Keratinocyte (primary cell): ENCODE results near the gene SLC7A5. TPM values are rescaled to one million over a fixed set of nuclear protein-coding genes. Genes with fewer than 3 reads are reported as not detected.

Experiments used
- DNase-seq: peaks from one replicate; pipeline ENCODE4 v3.0.0-alpha.2; 2011; ENCODE audit warnings: low read depth, missing footprints, low spot score
- FAIRE-seq: peaks from 2 replicates; lab custom pipeline; 2011; peaks lifted over from hg19 to GRCh38; lab: Jason Lieb, UNC
- H2AFZ ChIP-seq: 2 replicates; pipeline ENCODE4 v1.6.0; 2012; ENCODE audit warnings: low read length, control low read depth, inconsistent platforms; ENCODE audit not compliant: control insufficient read depth
- H3K27ac ChIP-seq: 2 replicates; pipeline ENCODE4 v1.5.1; 2011; ENCODE audit warnings: low read length; ENCODE audit not compliant: control insufficient read depth, insufficient read depth
- H3K27me3 ChIP-seq: 3 replicates; pipeline ENCODE4 v1.6.0; 2011; ENCODE audit warnings: low read length; ENCODE audit not compliant: control insufficient read depth, insufficient read depth; ENCODE audit errors: extremely low read depth
- H3K36me3 ChIP-seq, 2 experiments: 2 replicates in 1 of 2; 3 replicates in 1 of 2; pipeline ENCODE4 v1.5.1; 2011; ENCODE audit warnings: low read length in 2 of 2, mild to moderate bottlenecking in 1 of 2; ENCODE audit not compliant: control insufficient read depth in 2 of 2, insufficient read depth in 2 of 2; ENCODE audit errors: extremely low read depth in 1 of 2
- H3K4me1 ChIP-seq: 3 replicates; pipeline ENCODE4 v1.5.1; 2011; ENCODE audit warnings: low read length; ENCODE audit not compliant: control insufficient read depth, insufficient read depth; ENCODE audit errors: extremely low read depth
- H3K4me2 ChIP-seq: 3 replicates; pipeline ENCODE4 v1.6.0; 2011; ENCODE audit warnings: low read depth, low read length; ENCODE audit not compliant: control insufficient read depth, insufficient read depth; ENCODE audit errors: extremely low read depth
- H3K4me3 ChIP-seq, 3 experiments: fragments of 200-600 bp in 1 of 3; sonication (generic) in 1 of 3; 2 replicates in 2 of 3; 3 replicates in 1 of 3; pipeline ENCODE4 v1.5.1; 2011 to 2016; ENCODE audit warnings: low read length in 3 of 3, mild to moderate bottlenecking in 3 of 3, control low read depth in 2 of 3, inconsistent platforms in 1 of 3, low read depth in 1 of 3, mixed read lengths in 1 of 3, mixed run types in 1 of 3, moderate library complexity in 1 of 3; ENCODE audit not compliant: control insufficient read depth in 2 of 3, insufficient read depth in 2 of 3; ENCODE audit errors: extremely low read depth in 1 of 3
- H3K79me2 ChIP-seq: 2 replicates; pipeline ENCODE4 v1.6.0; 2012; ENCODE audit warnings: low read length; ENCODE audit not compliant: control insufficient read depth, insufficient read depth
- H3K9ac ChIP-seq: 3 replicates; pipeline ENCODE4 v1.6.0; 2011; ENCODE audit warnings: low read length; ENCODE audit not compliant: control insufficient read depth, insufficient read depth; ENCODE audit errors: extremely low read depth
- H3K9me1 ChIP-seq: 3 replicates; pipeline ENCODE4 v1.6.0; 2011; ENCODE audit warnings: low read length; ENCODE audit not compliant: control insufficient read depth, insufficient read depth; ENCODE audit errors: extremely low read depth
- H3K9me3 ChIP-seq: 2 replicates; pipeline ENCODE4 v1.5.1; 2012; ENCODE audit warnings: low read depth, low read length; ENCODE audit not compliant: control insufficient read depth
- H4K20me1 ChIP-seq: 3 replicates; pipeline ENCODE4 v1.6.0; 2011; ENCODE audit warnings: low read length; ENCODE audit not compliant: control insufficient read depth, insufficient read depth; ENCODE audit errors: extremely low read depth
- CTCF ChIP-seq, 3 experiments: IDR thresholded peaks in 1 of 3; conservative IDR thresholded peaks in 1 of 3; optimal IDR thresholded peaks in 1 of 3; 2 replicates in 2 of 3; 3 replicates in 1 of 3; pipeline versions ENCODE3 to v1.5.1; 2011; ENCODE audit warnings: low read length in 3 of 3, mild to moderate bottlenecking in 3 of 3, moderate library complexity in 2 of 3, control low read depth in 1 of 3, inconsistent platforms in 1 of 3; ENCODE audit not compliant: insufficient read depth in 2 of 3; ENCODE audit errors: extremely low read depth in 1 of 3
- EZH2 ChIP-seq: IDR thresholded peaks from one replicate; pipeline ENCODE4 v1.6.1; 2012; ENCODE audit warnings: inconsistent platforms, mild to moderate bottlenecking, low read length, moderate library complexity
- dilution Hi-C: fragments of 300-500 bp; cut with MboI; formaldehyde crosslinking; loops from one replicate; pipeline ENCODE4 v1.7.0; 2020; ENCODE audit warnings: low sequenced_read_pairs; ENCODE audit not compliant: extremely low pct_ligation_motif_present
- polyA plus RNA-seq, 5 experiments: library from polyadenylated mRNA; depleted of rRNA in 3 of 5; stranded (reverse) in 3 of 5; stranded (forward) in 1 of 5; unstranded in 1 of 5; fragments of >200 nt; gene quantifications; 1 replicate in 1 of 5; 2 replicates in 3 of 5; 3 replicates in 1 of 5; pipeline versions ENCODE4 v1.2.1 to v1.2.3, GENCODE V29; 2011 to 2012; ENCODE audit warnings: missing spikeins in 2 of 5, low read depth in 1 of 5, low replicate concordance in 1 of 5

SLC7A5 gene
- polyA plus RNA-seq, 1 donor (not counting 4 experiments of a cell fraction or from before 2014, with no cell fraction given): 114 TPM

- Histone ChIP-seq H3K79me2 (peaks cover 11% of the 10 kb centered on the region), H3K36me3 (peaks cover 65 to 75% of the 10 kb centered on the region in 2 experiments), H3K9me1 (no peaks in the 10 kb centered on the region), H3K4me1 (peaks cover 13% of the 10 kb centered on the region), H3K4me2 (no peak overlapping the region), H2AFZ (no peak overlapping the region), H3K27ac (no peak overlapping the region), H3K9me3 (no peaks in the 10 kb centered on the region), H3K9ac (no peak overlapping the region), H4K20me1 (peaks cover 4% of the 10 kb centered on the region), H3K27me3 (no peaks in the 10 kb centered on the region), H3K4me3 (no peak overlapping the region)
- FAIRE-seq (no peak), DNase-seq (no peak)
- TF ChIP-seq CTCF (optimal IDR thresholded peaks at IDR 0.05 in 1 of 3, IDR thresholded peaks at IDR 0.05 in 1 of 3, conservative IDR thresholded peaks at IDR 0.05 in 1 of 3; ENCODE audit: extremely low read depth in 1 of 3, insufficient read depth in 2 of 3, low read length in 3 of 3) (no peak), EZH2 (no peak)
- dilution Hi-C loops: no loop called here
Observed at GRCh38 chr16:87834668-87835473, 34.4 kb downstream of the SLC7A5 start.

GRCh38 chr16:87834005-87834667, 35.2 kb downstream of the SLC7A5 start:
- H3K4me3 ChIP-seq: no peak overlapping the region
- FAIRE-seq: no peak
- no peak overlapping the region for H3K27ac ChIP-seq
- H2AFZ ChIP-seq: no peak overlapping the region
- peaks cover 6% of the 10 kb centered on the region for H3K79me2 ChIP-seq
- dilution Hi-C loops: no loop called here
- no peaks in the 10 kb centered on the region for H3K27me3 ChIP-seq
- no peak overlapping the region for H3K9ac ChIP-seq
- H3K4me1 ChIP-seq: peaks cover 18% of the 10 kb centered on the region
- H4K20me1 ChIP-seq: no peaks in the 10 kb centered on the region
- H3K4me2 ChIP-seq: no peak overlapping the region
- no peaks in the 10 kb centered on the region for H3K9me1 ChIP-seq
- no peak for DNase-seq
- no peaks in the 10 kb centered on the region for H3K9me3 ChIP-seq
- peaks cover 60 to 68% of the 10 kb centered on the region in 2 experiments for H3K36me3 ChIP-seq
- TF ChIP-seq CTCF (optimal IDR thresholded peaks at IDR 0.05 in 1 of 3, IDR thresholded peaks at IDR 0.05 in 1 of 3, conservative IDR thresholded peaks at IDR 0.05 in 1 of 3; ENCODE audit: extremely low read depth in 1 of 3, insufficient read depth in 2 of 3, low read length in 3 of 3) (no peak), EZH2 (no peak)
